Chondrocyte (in vitro differentiated cells): ENCODE data around the gene KIAA1217. TPM values are rescaled to one million over a fixed set of nuclear protein-coding genes. Genes with fewer than 3 reads are reported as not detected.
A peak's percentile ranks its signal among the peaks of the same experiment; 100 is the strongest.

ENCODE experiments used
- DNase-seq: peaks from one replicate; pipeline ENCODE4 v3.0.0; 2021; ENCODE audit warnings: mixed read lengths, low spot score
- H3K27ac Mint-ChIP-seq: one replicate; pipeline ENCODE4 v1.8.0; 2021; ENCODE audit warnings: mild to moderate bottlenecking, moderate library complexity, mixed read lengths; ENCODE audit not compliant: unreplicated experiment
- H3K27me3 Mint-ChIP-seq: 2 replicates; pipeline ENCODE4 v1.8.0; 2021; ENCODE audit warnings: low read depth, mixed read lengths
- H3K36me3 Mint-ChIP-seq: 2 replicates; pipeline ENCODE4 v1.8.0; 2021; ENCODE audit warnings: low read depth, mixed read lengths
- H3K4me1 Mint-ChIP-seq: 2 replicates; pipeline ENCODE4 v1.8.0; 2021; ENCODE audit warnings: low read depth, mild to moderate bottlenecking, mixed read lengths
- H3K4me3 Mint-ChIP-seq: one replicate; pipeline ENCODE4 v1.8.0; 2021; ENCODE audit warnings: mild to moderate bottlenecking, moderate library complexity, mixed read lengths; ENCODE audit not compliant: unreplicated experiment
- H3K9me3 Mint-ChIP-seq: 2 replicates; pipeline ENCODE4 v1.8.0; 2021; ENCODE audit warnings: low read depth, mixed read lengths
- CTCF ChIP-seq: fragments of 200-600 bp; sonication (generic); IDR thresholded peaks from 2 replicates; pipeline ENCODE4 v1.5.0; 2021; ENCODE audit warnings: antibody characterized with exemption, mild to moderate bottlenecking, moderate library complexity
- total RNA-seq: library from RNA; stranded (reverse); gene quantifications from 3 replicates; pipeline ENCODE4 v1.2.1, GENCODE V29; 2021

The KIAA1217 gene
- total RNA-seq, 1 donor from 2014 or later = 13.2 TPM

- Mint-ChIP-seq H3K9me3 (no peaks in the 10 kb centered on the region), H3K4me3 (no peak overlapping the region), H3K27me3 (peaks cover 5% of the 10 kb centered on the region), H3K4me1 (peaks cover 23% of the 10 kb centered on the region), H3K27ac (no peak overlapping the region), H3K36me3 (no peaks in the 10 kb centered on the region)
- no peak for TF ChIP-seq CTCF
- no peak for DNase-seq
These were observed 181.3 kb downstream of the KIAA1217 start for GRCh38 chr10:24390146-24390700.

- Mint-ChIP-seq H3K4me1 (peaks cover 18% of the 10 kb centered on the region), H3K4me3 (no peak overlapping the region), H3K9me3 (no peaks in the 10 kb centered on the region), H3K27ac (no peak overlapping the region), H3K36me3 (no peaks in the 10 kb centered on the region), H3K27me3 (peaks cover 5% of the 10 kb centered on the region)
- TF ChIP-seq CTCF = no peak
- DNase-seq = no peak
These were observed 181.8 kb downstream of the KIAA1217 start for GRCh38 chr10:24390746-24391145.

DNA sequence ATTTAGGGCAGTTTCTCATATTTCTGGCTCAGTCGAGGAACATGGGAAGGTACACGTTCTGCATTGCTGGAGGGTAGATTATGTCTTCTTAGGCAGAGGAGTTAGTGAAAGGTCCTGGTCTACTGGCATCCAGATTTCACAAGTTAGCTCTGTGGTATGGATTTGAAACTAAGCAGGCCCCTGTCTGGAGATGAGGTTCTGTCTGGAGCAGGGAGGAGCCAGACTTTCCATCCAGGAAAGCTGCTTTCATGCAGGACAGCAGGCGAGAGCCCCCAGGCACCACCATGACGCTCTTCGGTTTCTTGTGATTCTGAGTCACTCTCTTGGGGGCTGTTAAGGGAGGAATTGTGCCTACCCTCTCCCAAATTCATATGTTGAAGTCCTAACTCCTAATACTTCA is 184.3 kb downstream of the KIAA1217 start:
- Mint-ChIP-seq H3K36me3 (no peaks in the 10 kb centered on the region), H3K27me3 (peaks cover 7% of the 10 kb centered on the region), H3K4me1 (peaks cover 12% of the 10 kb centered on the region), H3K4me3 (no peak overlapping the region), H3K27ac (no peak overlapping the region), H3K9me3 (no peaks in the 10 kb centered on the region)
- TF ChIP-seq CTCF = no peak
- no peak for DNase-seq

GRCh38 chr10:24394461-24395190 is 185.7 kb downstream of the KIAA1217 start:
- Mint-ChIP-seq H3K27me3 (peaks cover 7% of the 10 kb centered on the region), H3K36me3 (no peaks in the 10 kb centered on the region), H3K4me3 (no peak overlapping the region), H3K4me1 (peaks cover 12% of the 10 kb centered on the region), H3K9me3 (no peaks in the 10 kb centered on the region), H3K27ac (no peak overlapping the region)
- TF ChIP-seq CTCF = no peak
- DNase-seq = no peak

DNA sequence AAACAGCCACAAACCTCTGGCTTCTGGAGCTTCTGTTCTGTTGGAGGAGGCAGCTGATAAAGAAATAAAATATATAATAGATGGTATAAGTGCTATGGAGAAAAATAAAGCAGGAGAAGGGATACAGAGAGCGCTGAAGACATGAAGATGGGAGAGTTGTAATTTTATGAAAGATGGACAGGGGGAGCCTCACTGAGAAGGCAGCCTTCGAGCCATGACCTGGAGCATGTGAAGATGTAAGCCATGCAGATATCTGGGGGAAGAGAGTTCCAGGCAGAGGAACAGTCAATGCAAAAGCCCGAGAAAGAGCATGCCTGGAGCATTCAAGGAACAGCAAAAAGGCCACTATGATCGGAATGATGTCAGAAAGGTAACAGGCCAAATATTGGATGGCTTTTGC is 187.5 kb downstream of the KIAA1217 start:
- H3K36me3 Mint-ChIP-seq = no peaks in the 10 kb centered on the region
- no peaks in the 10 kb centered on the region for H3K9me3 Mint-ChIP-seq
- no peak overlapping the region for H3K27ac Mint-ChIP-seq
- no peaks in the 10 kb centered on the region for H3K4me1 Mint-ChIP-seq
- no peak overlapping the region for H3K4me3 Mint-ChIP-seq
- TF ChIP-seq CTCF = peak; percentile 46
- DNase-seq = no peak
- peaks cover 7% of the 10 kb centered on the region for H3K27me3 Mint-ChIP-seq
